Occipital lobe (tissue), 2 donors: ENCODE data around the gene MALT1. TPM values are rescaled to one million over a fixed set of nuclear protein-coding genes. Genes with fewer than 3 reads are reported as not detected.

Experiments used
- DNase-seq: peaks from one replicate; lab custom pipeline; 2025; lab: John Stamatoyannopoulos, UW
- total RNA-seq: library from RNA; depleted of rRNA; stranded (reverse); fragments of >200 nt; gene quantifications from one replicate; pipeline ENCODE4 v1.2.3, GENCODE V29; 2014

MALT1 gene
- total RNA-seq, 1 donor from 2014 or later: 25.4 TPM

DNA sequence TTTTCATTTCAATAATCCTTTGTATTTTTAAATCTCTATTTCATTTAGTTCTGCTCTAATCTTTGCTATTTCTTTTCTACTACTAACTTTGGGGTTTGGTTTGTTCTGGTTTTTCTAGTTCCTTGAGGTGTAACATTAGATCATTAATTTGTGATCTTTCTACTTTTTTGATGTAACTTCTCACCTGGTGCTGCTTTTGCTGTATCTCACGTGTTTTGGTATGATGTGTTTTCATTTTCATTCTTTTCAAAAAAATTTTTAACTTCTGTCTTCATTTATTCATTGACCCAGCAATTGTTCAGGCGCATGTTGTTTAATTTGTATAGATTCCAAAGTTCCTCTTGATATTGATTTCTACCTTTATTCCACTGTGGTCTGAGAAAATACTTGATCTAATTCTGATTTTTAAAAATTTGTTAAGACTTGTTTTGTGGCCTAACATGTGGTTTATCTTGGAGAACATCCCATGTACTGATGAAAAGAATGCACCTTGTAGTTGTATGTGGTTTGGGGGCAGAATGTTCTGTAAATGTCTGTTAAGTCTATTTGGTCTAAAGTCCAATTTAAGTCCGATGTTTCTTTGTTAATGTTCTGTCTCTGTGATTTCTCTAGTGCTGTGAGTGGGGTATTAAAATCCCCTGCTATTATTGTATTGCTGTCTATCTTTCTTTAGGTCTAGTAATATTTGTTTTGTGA, 17.3 kb upstream of the MALT1 start:
- DNase-seq: no peak

DNA sequence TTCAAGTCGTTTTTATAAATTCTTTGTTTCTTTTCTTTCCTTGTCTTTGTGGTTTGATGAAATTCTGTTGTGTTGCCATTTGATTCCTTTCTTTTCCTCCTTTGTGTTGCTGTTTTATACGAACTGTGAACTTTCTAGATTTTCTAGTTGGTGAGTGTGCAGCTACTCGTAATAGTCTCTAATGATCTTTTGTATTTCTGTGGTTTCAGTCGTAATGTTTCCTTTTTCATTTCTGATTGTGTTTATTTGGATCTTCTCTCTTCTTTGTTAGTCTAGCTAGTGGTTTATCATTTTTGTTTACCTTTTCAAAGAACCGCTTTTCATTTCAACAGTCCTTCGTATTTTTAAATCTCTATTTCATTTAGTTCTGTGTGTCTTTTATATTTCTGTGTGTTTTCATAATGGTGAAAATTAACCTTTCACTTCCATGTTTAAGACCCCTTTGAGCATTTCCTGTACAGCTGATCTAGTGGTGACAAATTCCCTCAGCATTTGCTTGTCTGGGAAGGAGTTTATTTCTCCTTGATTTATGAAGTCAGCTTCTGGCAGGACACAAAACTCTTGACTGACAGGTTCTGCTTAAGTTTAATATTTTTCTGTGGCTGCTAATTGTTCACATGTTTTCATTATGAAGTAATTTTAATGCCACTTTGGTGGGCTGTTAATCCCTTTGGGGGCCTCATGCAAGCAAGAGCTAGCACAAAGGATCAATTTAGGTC, 16.2 kb upstream of the MALT1 start:
- DNase-seq: no peak

DNA sequence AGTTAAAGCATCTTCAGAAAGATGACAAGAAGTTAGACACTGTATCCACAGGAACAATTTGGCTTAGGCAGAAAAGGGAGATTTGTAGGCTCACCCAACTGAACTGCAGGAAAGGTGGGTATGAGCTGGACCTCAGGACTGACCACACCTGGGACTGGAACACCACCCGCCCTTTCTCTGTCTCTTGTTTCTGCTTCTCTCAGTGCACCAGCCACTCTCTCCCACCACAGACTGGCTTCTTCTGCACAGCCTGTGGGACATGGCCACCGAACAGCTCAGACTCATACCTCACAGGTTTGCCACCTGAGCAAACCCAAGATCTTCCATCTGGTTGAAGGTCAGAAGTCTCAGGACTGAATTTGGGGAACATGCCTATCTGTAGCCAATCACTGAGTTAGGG, 14.2 kb upstream of the MALT1 start:
- DNase-seq: no peak

DNA sequence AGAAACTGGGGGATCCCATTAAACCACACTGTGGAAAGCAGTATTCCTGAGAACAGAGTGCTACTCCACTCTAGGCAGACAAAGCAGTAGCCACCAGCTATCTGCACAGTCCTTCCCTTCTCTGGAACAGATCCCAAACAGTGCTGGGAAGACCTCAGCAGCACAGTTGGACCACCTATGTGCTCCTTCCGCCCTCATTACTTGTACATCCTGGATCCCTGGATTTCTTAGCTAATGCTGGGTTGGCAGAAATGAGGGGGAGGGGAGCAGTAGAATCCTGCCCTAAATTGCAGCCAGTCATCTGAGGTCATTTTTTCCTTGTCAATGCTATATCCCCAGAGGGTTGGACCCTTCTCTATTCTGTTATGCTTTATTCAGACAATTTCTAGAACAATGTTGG, 13.8 kb upstream of the MALT1 start:
- DNase-seq: no peak

DNA sequence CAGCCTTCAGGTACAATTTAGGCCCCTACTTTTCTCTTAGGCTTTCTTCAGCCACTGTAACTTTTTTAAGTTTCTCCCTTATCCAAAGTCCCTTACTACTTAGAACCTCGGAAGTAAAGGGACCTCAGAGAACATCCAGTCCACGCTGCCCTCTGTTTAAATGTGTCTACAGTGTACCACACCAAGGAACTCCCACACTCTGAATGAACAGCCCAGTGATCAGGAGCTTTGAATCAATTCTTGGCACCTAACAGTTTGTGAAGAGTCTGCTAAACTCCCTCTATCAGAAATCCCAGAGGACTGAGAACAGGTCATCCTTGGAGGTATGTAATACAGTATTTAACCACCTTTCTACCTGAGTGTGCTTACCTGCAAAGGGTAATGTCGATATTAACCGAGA, 11.6 kb upstream of the MALT1 start:
- DNase-seq: no peak

DNA sequence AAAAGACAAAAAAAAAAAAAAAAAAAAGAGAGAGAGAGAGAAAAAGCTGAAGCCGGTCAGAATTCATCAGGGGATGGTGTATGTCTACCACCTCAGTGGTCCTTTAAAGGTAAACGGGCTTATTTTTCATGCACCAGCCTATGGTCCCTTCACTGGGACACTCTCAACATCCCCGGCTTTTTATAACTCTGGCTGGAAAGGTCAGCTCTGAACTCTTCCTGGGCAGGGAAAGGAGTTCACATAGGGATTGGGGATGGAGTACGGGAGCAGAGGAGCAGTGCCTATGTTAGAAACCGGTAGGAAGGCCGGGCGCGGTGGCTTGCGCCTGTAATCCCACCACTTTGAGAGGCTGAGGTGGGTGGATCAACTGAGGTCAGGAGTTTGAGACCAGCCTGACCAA, 10.3 kb upstream of the MALT1 start:
- no peak for DNase-seq

DNA sequence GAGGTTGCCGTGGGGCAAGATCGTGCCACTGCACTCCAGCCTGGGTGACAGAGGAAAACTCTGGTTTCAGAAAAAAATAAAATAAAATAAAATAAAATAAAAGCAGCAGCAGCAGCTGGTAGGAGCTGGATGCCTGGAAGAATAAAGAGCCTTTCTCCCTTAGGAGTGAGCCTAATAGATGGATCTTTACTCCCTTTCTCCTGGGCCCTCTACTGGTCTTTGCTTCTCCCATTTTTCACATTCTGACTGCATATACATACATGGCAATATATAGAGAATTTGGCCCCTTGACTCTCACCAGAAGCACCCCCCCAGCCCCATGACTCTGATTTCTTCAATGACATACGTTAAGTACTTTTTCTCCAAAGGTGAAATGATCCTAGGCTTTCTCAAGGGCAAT, 9.8 kb upstream of the MALT1 start:
- DNase-seq: no peak

DNA sequence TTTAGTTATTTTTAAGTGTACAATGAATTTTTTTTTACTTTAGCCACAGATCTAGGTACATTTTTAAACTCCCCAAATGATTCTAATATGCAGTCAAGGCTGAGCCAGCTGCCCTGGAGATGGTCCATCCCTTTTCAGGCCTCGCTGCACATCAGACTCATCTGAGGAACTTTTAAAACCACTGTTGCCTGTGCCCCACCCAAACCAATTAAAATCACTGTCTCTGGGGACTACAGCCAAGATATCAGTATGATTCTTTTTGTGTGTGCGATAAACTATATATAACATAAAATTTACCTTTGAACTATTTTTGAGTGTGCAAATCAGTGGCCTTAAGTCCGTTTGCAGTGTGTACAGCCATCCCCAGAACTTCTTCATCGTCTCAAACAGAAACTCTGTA, 9.1 kb upstream of the MALT1 start:
- DNase-seq: no peak

DNA sequence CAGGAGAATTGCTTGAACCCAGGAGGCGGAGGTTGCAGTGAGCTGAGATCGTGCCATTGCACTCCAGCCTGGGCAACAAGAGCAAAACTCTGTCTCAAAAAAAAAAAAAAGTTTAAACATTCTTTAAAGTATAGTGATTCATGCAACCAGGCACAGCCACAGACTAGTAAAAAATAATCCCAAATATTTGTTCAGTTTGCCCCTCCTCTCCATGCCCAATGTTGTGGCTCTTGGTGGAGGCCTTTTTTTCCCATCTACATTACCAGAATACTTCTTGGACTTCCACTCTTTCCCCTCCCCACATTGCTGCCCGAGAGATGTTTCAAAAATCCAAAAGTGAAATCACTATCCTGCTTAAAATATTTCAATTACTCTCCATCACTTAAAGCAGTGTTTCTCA, 5.1 kb upstream of the MALT1 start:
- no peak for DNase-seq

DNA sequence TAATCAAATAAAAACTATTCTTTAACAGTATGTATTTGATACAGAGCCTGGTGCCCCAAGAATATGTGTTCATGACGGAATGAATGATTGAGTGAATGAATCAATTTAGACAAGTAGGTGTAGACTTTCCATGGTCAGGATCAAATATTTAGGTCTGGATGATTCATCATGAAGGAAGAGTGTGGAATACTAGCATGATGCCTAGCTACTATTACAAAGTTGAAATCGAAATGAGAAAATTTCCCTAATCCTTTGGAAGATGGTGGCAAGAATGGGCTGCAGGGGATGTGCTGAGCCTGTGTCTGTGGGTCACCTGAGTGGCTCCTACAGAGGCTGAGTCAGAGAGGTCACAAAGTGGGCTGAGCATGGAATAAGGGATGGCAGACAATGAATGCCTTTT, 3.1 kb upstream of the MALT1 start:
- no peak for DNase-seq

DNA sequence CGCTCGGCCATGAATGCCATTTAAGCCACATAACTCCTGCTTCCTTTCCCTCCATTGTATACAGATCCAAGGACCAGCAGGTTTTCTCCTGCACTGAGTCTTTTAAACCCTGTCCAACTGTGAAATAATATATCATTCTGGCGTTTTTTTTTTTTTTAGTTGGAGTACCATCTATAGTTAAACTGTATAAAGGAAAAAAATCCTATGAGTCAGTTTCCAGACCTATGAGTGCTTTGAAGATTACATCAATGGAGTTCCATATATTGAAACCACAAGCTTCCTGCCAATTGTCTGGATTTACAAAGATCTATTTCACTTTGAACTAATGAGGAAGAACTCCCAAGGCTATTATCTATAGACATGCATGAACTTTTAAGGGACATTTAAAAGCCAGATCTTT, 2.4 kb upstream of the MALT1 start:
- DNase-seq: no peak

DNA sequence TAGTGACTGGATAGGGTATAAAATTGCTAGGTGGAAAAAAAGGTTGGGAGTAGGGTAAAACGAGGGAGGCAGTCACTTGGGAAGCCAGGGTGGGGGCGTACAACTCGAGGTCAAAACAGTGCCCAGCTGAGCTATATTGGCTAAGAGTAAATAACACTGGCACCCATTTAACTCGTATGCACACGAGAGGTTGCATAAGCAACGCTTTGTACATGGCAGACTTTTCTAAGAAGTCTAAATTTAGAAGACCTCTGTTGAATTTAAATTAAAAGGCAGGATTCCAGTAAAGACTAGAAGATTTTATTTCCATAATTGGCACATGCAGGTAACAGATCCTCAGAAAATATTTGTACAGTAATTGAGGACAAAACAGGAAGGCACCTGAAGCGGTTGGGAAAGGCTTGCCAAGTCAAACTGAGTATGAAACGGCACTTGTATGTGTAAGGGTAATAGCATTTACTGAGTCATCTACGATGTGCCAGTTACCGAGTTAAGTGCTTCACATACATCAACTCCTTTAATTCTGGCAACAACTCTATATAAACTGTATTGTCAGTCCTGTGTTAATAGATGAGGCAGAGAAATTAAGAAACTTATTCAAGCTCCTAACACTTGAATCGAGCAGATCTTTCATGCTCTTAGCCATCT, 1.4 kb upstream of the MALT1 start:
- DNase-seq: no peak

DNA sequence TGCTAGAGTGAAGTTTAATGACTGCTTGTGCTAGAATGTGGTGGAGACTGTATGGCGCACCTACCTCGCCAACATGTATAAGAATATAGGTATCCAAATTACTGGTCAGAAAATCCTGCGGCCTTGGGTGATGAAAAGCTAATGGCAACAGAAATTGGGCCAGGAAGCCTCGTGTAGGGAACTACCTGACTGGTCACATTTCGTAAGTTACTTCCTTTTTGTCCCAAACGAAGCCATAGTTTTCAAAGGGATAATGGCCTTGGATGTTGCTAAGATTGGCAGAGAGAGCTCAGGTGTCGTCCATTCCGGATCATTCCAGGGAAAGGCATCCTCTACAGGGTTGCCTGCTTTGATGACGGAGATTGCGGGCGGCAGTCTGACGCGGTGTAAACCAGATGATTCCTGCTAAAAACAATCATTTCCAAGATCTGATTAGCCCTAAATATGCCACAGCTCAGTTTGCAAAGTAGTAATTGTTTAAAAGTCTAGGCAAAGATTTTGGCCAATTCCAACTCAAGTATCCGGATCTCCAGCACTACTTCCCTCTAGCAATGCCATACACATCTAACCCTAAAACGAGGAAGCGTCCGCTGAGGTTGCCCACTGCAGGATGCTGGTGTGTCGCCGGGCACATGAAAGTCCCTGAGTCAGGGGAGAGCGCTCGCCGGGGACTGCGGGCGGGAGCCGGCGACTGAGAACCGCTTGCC, 708 bp upstream of the MALT1 start:
- no peak for DNase-seq

DNA sequence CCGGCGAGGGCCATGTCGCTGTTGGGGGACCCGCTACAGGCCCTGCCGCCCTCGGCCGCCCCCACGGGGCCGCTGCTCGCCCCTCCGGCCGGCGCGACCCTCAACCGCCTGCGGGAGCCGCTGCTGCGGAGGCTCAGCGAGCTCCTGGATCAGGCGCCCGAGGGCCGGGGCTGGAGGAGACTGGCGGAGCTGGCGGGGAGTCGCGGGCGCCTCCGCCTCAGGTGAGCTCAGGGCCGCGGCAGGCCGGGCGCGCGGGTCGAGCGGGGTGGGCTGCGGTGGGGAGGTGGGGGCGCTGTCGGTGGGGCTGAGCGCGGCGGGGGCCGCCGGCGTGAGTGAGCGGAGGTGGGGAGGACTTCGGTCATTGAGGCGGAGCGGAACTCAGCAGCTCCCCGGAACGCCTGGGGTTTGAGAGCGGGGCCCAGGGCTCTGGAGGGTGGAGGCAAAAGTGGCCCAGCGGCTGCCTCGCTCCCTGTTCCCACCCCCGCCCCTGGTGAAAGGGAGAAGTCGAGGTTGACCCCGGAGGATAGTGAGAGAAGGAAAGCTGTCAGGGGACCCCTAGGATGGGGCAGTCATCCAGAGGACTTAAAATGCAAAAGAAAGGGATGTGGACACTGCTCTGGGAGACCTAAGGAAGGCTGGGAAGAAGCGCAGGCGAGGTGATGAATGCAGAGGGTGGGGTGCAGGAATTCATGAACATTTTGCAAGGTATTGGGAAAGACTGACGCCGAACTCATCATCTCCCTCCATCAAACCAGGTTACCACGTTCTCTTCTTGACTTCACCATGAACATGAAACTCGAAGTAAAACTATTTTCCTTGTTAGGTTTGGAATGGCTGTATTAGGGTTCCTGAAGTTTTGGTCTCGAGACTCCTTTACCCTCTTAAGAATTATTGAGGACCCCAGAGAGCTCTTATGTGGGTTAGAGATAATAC, 633 bp downstream of the MALT1 start:
- no peak for DNase-seq

DNA sequence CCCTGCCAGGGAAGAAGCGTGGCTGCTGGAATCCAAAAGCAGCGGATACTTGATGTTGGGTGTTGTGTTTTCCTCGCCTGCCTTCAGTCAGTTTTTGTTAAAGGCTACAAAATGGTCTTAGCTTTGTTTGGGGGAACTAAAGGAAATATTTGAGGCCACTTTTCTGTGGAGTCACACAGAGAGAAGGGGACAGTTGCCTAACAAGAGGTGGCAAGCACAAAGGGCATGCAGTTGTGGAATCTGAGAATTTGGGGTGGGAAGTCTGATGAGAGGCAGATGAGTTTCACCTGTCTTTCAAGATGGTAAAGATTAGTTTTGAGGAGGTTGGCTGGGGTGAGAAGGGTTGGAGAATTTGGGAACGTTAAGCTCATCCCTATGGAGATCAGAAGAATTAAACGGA, 2.9 kb downstream of the MALT1 start:
- DNase-seq: no peak

DNA sequence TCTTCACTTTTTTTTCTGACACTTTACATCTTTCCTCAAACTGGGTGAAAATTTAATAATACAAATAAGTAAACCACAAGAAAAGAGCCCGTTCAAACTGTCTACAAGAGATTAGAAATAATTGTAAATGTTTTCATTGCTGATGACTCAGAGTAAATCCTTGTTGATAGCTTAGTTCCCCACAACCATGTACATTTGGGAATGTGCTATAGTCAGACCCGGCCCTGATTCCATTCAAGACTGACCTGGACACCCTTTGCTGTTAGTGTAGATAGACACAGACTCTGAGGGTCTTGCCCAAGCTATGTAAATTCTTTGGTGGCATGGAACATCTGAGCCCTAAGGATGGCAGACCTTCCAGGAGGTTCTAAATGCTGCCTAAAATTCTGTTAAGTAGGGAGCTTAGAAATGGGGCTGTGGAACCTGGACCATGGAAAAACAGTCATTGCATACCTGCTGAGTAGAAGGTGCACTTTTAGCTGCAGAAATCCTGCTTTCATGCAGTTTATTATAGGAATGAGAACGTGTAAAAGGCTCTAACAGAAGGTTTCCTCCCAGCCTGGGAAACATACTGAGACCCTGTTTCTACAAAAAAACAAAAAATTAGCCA, 3.7 kb downstream of the MALT1 start:
- no peak for DNase-seq

DNA sequence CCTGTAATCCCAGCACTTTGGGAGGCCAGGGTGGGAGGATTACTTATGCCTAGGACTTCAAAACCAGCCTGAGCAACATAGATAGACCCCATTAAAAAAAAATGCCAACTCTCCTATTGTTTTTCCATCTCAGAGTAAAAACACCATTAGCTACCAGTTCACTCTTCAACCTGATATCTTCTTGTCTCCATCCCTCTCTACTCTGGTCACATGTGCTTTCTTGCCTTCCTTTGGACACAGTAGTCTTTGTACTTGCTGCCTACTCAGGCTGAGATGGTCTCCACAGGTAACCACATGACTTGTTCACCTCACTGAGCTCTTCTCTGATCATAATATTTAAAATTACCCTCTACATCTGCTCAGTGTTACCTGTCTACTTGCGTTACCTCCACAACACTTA, 5.0 kb downstream of the MALT1 start:
- DNase-seq: no peak

DNA sequence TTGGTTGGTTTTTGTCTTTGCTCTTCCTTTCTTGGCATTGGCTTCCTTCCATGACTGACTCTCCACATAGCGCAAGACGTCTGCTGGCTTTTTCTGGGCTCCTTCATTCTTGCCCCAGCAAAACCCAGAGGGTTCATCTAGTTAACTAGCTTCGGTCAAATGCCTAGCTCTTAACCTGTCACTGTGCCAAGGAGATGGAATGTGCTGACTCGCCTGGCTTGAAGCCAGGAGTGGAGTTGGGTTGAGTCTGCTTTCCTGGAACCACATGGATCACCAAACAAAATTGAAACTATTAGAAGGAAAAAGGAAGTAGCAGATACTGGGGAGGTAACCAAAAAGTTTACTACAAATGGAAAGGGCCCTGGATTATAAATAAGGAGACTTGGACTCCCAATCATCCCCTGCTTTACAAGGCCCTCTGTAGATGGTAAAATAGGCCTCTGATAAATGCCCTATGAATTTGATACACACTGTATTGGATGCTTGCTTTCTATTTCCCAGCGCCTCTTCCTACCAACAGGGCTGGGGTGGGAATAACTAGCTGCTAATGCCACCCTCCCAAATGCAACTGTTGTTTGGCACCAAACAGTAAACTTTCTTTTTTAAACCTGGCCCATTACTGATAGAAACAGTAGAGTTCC, 11.3 kb downstream of the MALT1 start:
- DNase-seq: no peak

DNA sequence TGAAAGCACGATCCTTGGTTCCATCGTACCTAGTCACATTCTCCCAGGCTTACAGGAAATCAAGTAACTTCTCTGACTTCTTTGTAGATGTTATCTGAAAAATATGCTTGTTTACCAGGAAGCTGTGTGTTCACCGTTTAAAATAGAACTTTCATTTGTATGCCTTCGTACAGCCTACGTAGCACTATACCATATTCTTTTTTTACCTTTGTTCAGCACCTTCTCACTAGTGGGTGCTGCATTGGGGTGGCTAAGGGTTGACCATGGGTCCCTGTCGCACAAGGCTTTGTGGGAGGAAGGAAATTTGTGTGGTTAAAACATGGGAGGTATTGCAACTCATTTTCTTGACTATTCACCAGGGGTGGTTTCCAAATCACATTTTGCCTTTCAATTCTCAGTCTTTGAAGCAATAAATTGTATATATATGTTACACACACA, 16.6 kb downstream of the MALT1 start:
- no peak for DNase-seq

DNA sequence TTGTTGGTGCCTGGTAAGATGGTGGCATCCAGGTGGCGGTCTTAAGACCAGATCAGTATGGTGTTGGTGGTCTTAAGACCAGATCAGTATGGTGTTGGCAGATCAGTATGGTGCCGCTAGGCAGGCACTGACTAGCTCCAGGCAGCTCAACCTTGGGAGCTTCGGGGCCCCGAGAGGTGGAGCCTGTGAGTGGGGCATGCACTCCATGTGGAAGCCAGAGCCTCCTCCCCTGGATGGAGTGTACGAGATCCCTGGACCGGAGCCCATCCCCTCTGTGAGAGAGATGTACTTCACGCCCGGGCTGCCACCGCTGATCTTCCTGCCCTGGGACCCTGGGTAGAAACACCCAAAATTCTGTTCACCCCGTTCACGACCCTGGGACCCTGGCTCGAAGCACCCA, 19.0 kb downstream of the MALT1 start:
- DNase-seq: no peak
